Superior temporal gyrus (tissue), 1 donor: ENCODE data around the gene THOC5.

Source experiments
- DNase-seq: peaks from one replicate; pipeline ENCODE4 v3.0.0-alpha.2; 2016; ENCODE audit errors: extremely low spot score

THOC5 gene

GRCh38 chr22:29476116-29476515, 77.4 kb downstream of the THOC5 start:
- DNase-seq, result no peak

DNA sequence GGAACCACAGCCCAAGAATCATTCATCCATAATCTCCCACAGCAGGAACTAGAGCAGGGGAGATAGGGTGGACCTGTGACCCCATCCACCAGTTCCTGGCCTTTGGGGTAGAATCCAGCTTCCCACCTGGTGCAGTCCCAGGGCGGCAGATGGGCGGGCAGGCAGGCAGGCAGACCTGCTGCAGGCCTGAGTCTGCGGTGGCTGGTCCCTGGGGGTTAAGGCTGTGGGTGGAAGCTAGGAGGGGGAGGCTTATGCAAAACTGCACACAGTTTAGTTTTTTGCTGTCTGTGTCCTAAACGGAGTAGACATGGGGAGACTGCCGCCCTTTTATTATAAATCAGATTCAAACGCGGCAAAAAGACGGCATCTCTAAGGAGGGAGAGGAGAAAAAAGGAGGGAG, 78.0 kb downstream of the THOC5 start:
- DNase-seq, result no peak

- DNase-seq, result no peak
These were observed 80.6 kb downstream of the THOC5 start for GRCh38 chr22:29473001-29473400.

DNA sequence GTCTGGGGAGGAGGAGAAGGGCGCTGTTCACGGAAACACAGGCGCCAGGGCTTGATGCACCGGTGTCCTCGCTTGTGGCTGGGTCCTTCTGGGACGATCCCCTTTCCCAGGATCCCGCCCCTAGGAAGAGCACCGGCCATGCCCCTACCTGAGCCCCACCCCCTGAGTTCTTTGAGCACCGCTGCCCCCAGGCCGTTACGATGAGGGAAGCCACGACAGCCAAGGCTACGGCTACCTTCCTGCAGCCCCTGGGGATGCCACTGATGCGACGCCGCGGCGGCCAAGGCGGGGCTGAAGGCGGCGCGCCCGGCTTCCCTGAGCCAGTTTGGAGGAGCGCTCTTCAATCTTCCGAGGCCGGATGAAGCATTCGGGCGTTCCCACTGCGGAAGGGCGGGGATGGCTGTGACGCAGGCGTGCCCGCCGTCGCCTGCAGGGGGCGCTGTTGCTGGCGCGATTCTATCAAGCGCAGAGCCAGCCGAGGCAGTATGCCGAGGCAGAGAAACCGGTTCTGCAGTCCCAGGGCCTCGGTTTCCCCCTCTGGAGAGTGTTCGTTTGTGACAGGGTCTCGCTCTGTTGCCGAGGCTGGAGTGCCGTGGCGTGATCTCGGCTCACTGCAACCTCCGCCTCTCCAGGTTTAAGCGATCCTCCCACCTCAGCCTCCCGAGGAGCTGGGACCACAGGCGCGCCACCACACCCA, 83.2 kb downstream of the THOC5 start:
- DNase-seq, result peak; percentile 56

- no peak for DNase-seq
These were observed 83.8 kb downstream of the THOC5 start for GRCh38 chr22:29469755-29470154.

DNA sequence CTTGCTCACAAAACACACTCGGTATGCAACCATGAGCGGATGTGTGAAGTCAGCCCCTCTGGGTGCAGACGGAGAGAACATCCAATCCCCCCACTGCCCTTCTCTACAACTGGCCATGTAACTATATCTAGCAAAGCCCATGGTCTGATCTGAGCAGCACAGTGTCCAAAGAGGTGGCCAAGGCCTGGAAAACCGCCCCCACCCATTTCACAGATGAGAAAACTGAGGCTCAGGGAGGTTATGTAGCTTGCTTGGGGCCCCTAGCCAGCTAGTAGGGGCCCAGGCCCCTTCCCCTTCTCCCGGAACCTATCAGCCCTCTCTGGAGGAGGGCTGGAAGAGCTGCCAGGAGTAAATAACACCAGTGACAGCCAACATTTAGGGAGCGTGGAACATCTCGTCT, 89.0 kb downstream of the THOC5 start:
- no peak for DNase-seq

DNA sequence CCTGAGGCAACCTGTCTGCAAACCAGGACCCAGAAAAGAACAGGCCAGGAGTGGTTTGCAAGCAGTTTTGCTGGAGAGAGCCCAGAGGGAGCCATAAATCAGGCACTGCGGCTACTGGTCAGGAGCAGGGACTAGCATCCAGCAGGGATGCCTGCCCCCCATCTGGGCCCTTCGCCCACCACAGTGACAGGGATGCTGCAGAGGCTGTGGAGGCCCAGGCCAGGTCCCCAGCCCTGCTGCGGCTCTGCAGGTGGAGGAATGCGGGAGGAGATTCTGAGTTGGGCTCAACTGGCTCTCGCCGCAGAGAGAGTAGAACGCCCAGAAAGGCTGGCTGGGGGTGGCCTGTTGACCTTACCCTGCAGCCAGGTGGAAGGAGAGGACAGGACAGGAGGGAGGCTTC, 89.9 kb downstream of the THOC5 start:
- no peak for DNase-seq

GRCh38 chr22:29461263-29461662, 92.3 kb downstream of the THOC5 start:
- DNase-seq, result no peak

DNA sequence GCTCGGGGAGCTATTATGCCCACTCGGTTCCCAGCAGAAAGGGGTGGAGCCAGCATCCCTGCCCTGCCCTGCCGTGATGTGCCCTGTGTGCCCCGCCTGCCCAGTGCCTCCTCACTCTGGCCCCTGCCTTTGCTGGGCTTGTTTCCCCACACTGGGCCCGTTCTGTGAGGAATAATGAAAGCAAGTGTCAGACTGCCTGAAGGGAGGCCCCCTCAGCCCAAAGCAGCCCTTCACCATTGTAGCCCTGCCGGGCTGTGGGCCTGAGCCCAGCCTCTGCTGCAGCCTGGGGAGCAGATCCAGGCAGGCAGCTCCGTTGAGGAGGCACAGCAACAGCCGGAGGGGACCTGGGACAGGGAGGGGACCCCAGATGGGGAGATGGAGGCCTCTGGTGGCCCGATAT, 93.8 kb downstream of the THOC5 start:
- no peak for DNase-seq

DNA sequence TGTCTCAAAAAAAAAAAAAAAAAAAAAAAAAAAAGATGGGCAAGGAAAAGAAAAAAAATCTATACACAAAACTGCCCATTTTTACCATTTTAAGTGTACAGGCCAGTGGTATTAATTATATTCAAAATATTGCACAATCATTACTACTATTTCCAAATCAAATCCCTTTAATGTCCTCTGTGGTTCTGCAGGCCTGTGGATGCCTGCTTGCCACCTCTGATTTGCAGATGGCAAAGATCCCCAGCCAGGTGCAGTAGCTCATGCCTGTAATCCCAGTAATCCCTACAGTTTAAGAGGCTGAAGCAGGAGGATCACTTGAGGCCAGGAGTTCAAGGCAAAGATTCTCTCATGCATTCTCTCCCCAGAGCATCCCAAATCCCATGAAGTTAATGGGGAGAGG, 95.0 kb downstream of the THOC5 start:
- no peak for DNase-seq

GRCh38 chr22:29457730-29458129, 95.8 kb downstream of the THOC5 start:
- no peak for DNase-seq

GRCh38 chr22:29456211-29456671, 97.3 kb downstream of the THOC5 start:
- DNase-seq, result no peak
